ENCODE measurements around the gene SLC12A2. TPM values are rescaled to one million over a fixed set of nuclear protein-coding genes. Genes with fewer than 3 reads are reported as not detected.

Gene SLC12A2
- total RNA-seq, 1 donor from 2014 or later = 24.1 TPM

- Histone ChIP-seq H3K27ac (no peak overlapping the region), H3K4me1 (no peaks in the 10 kb centered on the region), H3K36me3 (no peaks in the 10 kb centered on the region), H3K9me3 (peaks cover 28% of the 10 kb centered on the region), H3K27me3 (ENCODE audit: low read depth) (no peaks in the 10 kb centered on the region), H3K4me3 (no peak overlapping the region)
- DNase-seq (no peak), ATAC-seq (no peak)
- intact Hi-C loops (cut with DNase I) = no loop called here
- TF ChIP-seq, protein P1, sequence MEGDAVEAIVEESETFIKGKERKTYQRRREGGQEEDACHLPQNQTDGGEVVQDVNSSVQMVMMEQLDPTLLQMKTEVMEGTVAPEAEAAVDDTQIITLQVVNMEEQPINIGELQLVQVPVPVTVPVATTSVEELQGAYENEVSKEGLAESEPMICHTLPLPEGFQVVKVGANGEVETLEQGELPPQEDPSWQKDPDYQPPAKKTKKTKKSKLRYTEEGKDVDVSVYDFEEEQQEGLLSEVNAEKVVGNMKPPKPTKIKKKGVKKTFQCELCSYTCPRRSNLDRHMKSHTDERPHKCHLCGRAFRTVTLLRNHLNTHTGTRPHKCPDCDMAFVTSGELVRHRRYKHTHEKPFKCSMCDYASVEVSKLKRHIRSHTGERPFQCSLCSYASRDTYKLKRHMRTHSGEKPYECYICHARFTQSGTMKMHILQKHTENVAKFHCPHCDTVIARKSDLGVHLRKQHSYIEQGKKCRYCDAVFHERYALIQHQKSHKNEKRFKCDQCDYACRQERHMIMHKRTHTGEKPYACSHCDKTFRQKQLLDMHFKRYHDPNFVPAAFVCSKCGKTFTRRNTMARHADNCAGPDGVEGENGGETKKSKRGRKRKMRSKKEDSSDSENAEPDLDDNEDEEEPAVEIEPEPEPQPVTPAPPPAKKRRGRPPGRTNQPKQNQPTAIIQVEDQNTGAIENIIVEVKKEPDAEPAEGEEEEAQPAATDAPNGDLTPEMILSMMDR (IDR thresholded peaks at IDR 0.05) = no peak
Measured at GRCh38 chr5:128097224-128097623, 13.7 kb downstream of the SLC12A2 start.

- Histone ChIP-seq H3K4me1 (no peaks in the 10 kb centered on the region), H3K4me3 (no peak overlapping the region), H3K9me3 (peaks cover 28% of the 10 kb centered on the region), H3K27ac (no peak overlapping the region), H3K27me3 (ENCODE audit: low read depth) (no peaks in the 10 kb centered on the region), H3K36me3 (no peaks in the 10 kb centered on the region)
- TF ChIP-seq, protein P1 (IDR thresholded peaks at IDR 0.05) = no peak
- no peak for ATAC-seq
- no peak for DNase-seq
- intact Hi-C loops (cut with DNase I) = no loop called here
Measured at GRCh38 chr5:128097781-128098180, 14.2 kb downstream of the SLC12A2 start.

DNA sequence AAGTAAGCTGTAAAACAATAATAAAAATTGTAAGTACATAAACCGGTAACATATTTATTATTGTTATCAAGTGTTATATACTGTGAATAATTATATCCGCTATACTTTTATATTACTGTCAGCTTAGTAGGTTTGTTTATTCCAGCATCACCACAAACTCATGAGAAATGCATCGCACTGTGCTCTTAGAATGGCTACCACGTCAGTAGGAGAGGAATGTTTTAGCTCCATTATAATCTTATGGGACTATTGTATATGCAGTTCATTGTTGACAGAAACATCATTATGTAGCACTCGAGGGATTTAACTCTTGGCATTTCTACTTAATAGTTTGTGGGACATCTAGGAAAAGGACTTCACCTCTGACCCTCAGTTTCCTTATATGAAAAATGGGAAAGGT is 16.4 kb downstream of the SLC12A2 start:
- Histone ChIP-seq H3K36me3 (no peaks in the 10 kb centered on the region), H3K27me3 (ENCODE audit: low read depth) (no peaks in the 10 kb centered on the region), H3K27ac (no peak overlapping the region), H3K4me3 (no peak overlapping the region), H3K4me1 (no peaks in the 10 kb centered on the region), H3K9me3 (peaks cover 28% of the 10 kb centered on the region)
- intact Hi-C loops (cut with DNase I) = no loop called here
- TF ChIP-seq, protein P1 (IDR thresholded peaks at IDR 0.05) = no peak
- DNase-seq = no peak
- no peak for ATAC-seq

DNA sequence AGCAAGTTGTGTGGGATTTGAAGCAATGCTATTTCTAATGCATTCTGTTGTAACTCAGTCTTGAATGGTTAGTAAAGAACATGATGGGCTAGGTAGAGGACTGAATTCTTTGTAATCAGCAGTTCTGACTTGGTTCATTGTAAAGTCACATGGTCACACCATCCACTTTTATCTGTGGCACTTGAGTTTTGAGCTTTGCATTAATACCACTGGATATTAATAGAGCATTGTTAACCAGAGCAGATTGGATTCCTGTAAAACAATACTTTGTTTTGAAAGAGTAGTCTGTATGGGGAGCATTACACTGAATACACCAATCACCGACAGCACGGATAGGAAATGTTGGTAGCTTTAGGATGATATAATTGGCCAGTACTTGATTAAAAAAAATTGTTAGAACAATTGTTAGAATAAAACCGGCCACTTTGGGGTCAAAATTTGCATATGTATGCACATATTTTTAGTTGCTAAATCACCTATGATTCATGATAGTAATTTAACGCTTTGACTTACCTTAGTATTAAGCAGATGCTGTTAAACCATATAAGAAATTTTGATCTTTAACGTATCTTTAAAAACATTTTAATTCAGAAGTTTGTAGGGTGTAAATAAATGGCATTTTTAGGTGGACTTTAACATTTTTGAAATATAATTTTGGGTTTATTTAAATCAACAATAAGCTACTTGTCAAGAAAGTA is 17.4 kb downstream of the SLC12A2 start:
- Histone ChIP-seq H3K4me1 (no peaks in the 10 kb centered on the region), H3K27ac (no peak overlapping the region), H3K4me3 (no peak overlapping the region), H3K36me3 (no peaks in the 10 kb centered on the region), H3K27me3 (ENCODE audit: low read depth) (no peaks in the 10 kb centered on the region), H3K9me3 (peaks cover 28% of the 10 kb centered on the region)
- TF ChIP-seq, protein P1 (IDR thresholded peaks at IDR 0.05) = no peak
- ATAC-seq (no peak), DNase-seq (no peak)
- intact Hi-C loops (cut with DNase I) = no loop called here

DNA sequence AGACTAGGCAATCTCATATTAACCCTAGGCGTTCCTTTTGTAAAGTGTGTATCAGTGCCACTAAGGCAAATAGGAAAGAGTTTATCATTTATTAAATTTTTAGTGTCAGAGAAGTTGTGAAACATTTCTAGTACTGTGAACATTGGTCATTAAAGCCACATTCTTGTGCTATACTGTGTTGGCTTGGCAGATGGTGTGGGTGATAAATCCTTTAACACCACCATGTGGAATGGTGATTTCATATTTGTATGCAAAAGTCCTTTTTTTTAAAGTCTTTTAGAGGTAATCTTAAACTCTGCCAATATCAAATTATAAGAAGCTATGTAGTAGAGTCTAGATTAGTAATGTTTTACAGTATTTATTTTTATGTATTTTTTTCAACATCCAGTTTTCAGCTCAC is 18.1 kb downstream of the SLC12A2 start:
- intact Hi-C loops (cut with DNase I) = no loop called here
- Histone ChIP-seq H3K36me3 (no peaks in the 10 kb centered on the region), H3K4me1 (no peaks in the 10 kb centered on the region), H3K4me3 (no peak overlapping the region), H3K27me3 (ENCODE audit: low read depth) (no peaks in the 10 kb centered on the region), H3K27ac (no peak overlapping the region), H3K9me3 (peaks cover 22% of the 10 kb centered on the region)
- ATAC-seq (no peak), DNase-seq (no peak)
- TF ChIP-seq, protein P1 (IDR thresholded peaks at IDR 0.05) = no peak
